ENCODE results near the gene DSPP. TPM values are rescaled to one million over a fixed set of nuclear protein-coding genes. Genes with fewer than 3 reads are reported as not detected.
"Not testable (repeated sequence)": the region's sequence is repeated elsewhere in the genome, so short reads cannot be mapped to it uniquely, and the experiment has no call there.

Gene DSPP
- not detected for total RNA-seq
- long read RNA-seq, result 0 reads

- DNase-seq (ENCODE audit: low spot score), result no peak
- intact Hi-C loops (cut with DNase I), result no loop called here
Measured at GRCh38 chr4:87608229-87608628, at the start of gene DSPP. Gene DSPP, plus strand, starts transcription at chr4:87608529. Its CDS starts 2,380 bp downstream, at chr4:87610909.

GRCh38 chr4:87559090-87559837 lies 49.1 kb upstream of the DSPP start:
- intact Hi-C loops (cut with DNase I), result no loop called here
- no peak for DNase-seq (ENCODE audit: low spot score)

- DNase-seq (ENCODE audit: low spot score), result no peak
Measured at GRCh38 chr4:87560802-87561201, 47.5 kb upstream of the DSPP start.

GRCh38 chr4:87565746-87566145 lies 42.6 kb upstream of the DSPP start:
- DNase-seq (ENCODE audit: low spot score), result no peak
- intact Hi-C loops (cut with DNase I), result no loop called here

More at GRCh38 chr4:87560802-87561201, 47.5 kb upstream of the DSPP start:
- intact Hi-C loops (cut with DNase I), result no loop called here

- no peak for DNase-seq (ENCODE audit: low spot score)
- intact Hi-C loops (cut with DNase I), result no loop called here
Measured at GRCh38 chr4:87566276-87566675, 42.1 kb upstream of the DSPP start.

- intact Hi-C loops (cut with DNase I), result no loop called here
Measured at GRCh38 chr4:87567191-87567590, 41.1 kb upstream of the DSPP start.

GRCh38 chr4:87570290-87570805 lies 38.0 kb upstream of the DSPP start:
- no peak for DNase-seq (ENCODE audit: low spot score)

More at GRCh38 chr4:87567191-87567590, 41.1 kb upstream of the DSPP start:
- DNase-seq (ENCODE audit: low spot score), result no peak

GRCh38 chr4:87574376-87574775 lies 34.0 kb upstream of the DSPP start:
- DNase-seq (ENCODE audit: low spot score); intact Hi-C loops (cut with DNase I): not testable (repeated sequence)

More at GRCh38 chr4:87570290-87570805, 38.0 kb upstream of the DSPP start:
- intact Hi-C loops (cut with DNase I), result no loop called here

GRCh38 chr4:87574996-87575395 lies 33.3 kb upstream of the DSPP start:
- no peak for DNase-seq (ENCODE audit: low spot score)
- intact Hi-C loops (cut with DNase I), result no loop called here

- intact Hi-C loops (cut with DNase I), result no loop called here
- DNase-seq (ENCODE audit: low spot score), result no peak
Measured at GRCh38 chr4:87575408-87575807, 32.9 kb upstream of the DSPP start.

- no peak for DNase-seq (ENCODE audit: low spot score)
- intact Hi-C loops (cut with DNase I), result no loop called here
Measured at GRCh38 chr4:87575983-87576382, 32.3 kb upstream of the DSPP start.

- intact Hi-C loops (cut with DNase I), result no loop called here
- DNase-seq (ENCODE audit: low spot score), result no peak
Measured at GRCh38 chr4:87579478-87579877, 28.9 kb upstream of the DSPP start.

GRCh38 chr4:87580057-87580456 lies 28.3 kb upstream of the DSPP start:
- intact Hi-C loops (cut with DNase I), result no loop called here
- no peak for DNase-seq (ENCODE audit: low spot score)

GRCh38 chr4:87584222-87584908 lies 24.0 kb upstream of the DSPP start:
- no peak for DNase-seq (ENCODE audit: low spot score)
- intact Hi-C loops (cut with DNase I), result no loop called here

- DNase-seq (ENCODE audit: low spot score), result no peak
- intact Hi-C loops (cut with DNase I), result no loop called here
Measured at GRCh38 chr4:87589531-87589930, 18.8 kb upstream of the DSPP start.

GRCh38 chr4:87592124-87592523 lies 16.2 kb upstream of the DSPP start:
- intact Hi-C loops (cut with DNase I), result no loop called here
- no peak for DNase-seq (ENCODE audit: low spot score)

- DNase-seq (ENCODE audit: low spot score), result no peak
- intact Hi-C loops (cut with DNase I), result no loop called here
Measured at GRCh38 chr4:87601361-87601760, 7.0 kb upstream of the DSPP start.

GRCh38 chr4:87614292-87614890 lies 6.1 kb downstream of the DSPP start:
- intact Hi-C loops (cut with DNase I), result no loop called here

GRCh38 chr4:87616268-87616667 lies 7.9 kb downstream of the DSPP start:
- intact Hi-C loops (cut with DNase I), result no loop called here
- no peak for DNase-seq (ENCODE audit: low spot score)

More at GRCh38 chr4:87614292-87614890, 6.1 kb downstream of the DSPP start:
- no peak for DNase-seq (ENCODE audit: low spot score)

- no peak for DNase-seq (ENCODE audit: low spot score)
- intact Hi-C loops (cut with DNase I), result no loop called here
Measured at GRCh38 chr4:87620086-87620485, 11.8 kb downstream of the DSPP start.

All from cardiac septum (tissue), 1 donor.